Upper lobe of left lung (tissue), 4 donors: ENCODE results near the gene GAS2.

ENCODE experiments used
- POLR2A ChIP-seq, 4 donors: fragments of 450-650 bp; IDR thresholded peaks; one replicate each; pipeline ENCODE4 v1.5.1; 2016 to 2017; ENCODE audit warnings: antibody characterized with exemption in 4 of 4, mild to moderate bottlenecking in 2 of 4
- POLR2AphosphoS5 ChIP-seq, 2 donors: sonication (generic); formaldehyde crosslinking; IDR thresholded peaks; one replicate each; pipeline ENCODE4 v1.5.1; 2017; ENCODE audit warnings: antibody characterized with exemption in 2 of 2
- TF ChIP-seq, protein P1 (sequence below), 6 experiments: fragments of 450-650 bp in 4 of 6; fragments of 200-600 bp in 2 of 6; sonication (generic) in 2 of 6; IDR thresholded peaks; one replicate each; pipeline ENCODE4 v1.5.1; 2016 to 2019; ENCODE audit warnings: antibody characterized with exemption in 6 of 6

DNA sequence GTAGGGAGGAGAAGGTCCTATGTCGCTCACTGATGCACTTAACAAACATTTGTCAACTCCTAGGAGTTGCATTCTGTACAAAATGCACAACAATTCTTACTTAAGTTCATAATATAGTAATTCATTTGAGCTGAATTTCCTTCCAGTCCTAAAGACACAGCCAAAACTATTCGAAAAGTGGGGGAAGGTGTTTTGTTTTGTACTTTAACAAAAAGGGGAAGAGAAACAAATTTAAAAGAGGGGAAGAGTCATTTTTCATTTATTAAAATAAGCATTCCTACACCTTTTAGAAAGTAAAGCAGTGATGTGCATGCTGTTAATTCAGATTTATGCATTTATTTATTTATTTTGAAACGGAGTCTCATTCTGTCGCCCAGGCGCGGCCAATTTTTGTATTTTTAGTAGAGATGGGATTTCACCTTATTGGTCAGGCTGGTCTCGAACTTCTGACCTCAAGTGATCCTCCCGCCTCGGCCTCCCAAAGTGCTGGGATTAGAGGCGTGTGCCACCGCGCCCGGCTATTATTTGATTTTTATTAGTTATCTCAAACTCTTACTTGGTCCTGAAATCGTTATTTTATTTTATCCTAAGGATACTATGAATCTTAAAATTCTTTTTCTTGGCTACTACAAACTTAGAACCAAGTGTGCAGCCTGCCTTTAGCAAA, 39.7 kb upstream of the GAS2 start:
- TF ChIP-seq, protein P1, sequence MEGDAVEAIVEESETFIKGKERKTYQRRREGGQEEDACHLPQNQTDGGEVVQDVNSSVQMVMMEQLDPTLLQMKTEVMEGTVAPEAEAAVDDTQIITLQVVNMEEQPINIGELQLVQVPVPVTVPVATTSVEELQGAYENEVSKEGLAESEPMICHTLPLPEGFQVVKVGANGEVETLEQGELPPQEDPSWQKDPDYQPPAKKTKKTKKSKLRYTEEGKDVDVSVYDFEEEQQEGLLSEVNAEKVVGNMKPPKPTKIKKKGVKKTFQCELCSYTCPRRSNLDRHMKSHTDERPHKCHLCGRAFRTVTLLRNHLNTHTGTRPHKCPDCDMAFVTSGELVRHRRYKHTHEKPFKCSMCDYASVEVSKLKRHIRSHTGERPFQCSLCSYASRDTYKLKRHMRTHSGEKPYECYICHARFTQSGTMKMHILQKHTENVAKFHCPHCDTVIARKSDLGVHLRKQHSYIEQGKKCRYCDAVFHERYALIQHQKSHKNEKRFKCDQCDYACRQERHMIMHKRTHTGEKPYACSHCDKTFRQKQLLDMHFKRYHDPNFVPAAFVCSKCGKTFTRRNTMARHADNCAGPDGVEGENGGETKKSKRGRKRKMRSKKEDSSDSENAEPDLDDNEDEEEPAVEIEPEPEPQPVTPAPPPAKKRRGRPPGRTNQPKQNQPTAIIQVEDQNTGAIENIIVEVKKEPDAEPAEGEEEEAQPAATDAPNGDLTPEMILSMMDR (IDR thresholded peaks at IDR 0.05), result no peak
- no peak for TF ChIP-seq POLR2A (IDR thresholded peaks at IDR 0.05)
- no peak for TF ChIP-seq POLR2AphosphoS5 (IDR thresholded peaks at IDR 0.05)
